Tibial nerve (tissue), 4 donors: ENCODE data around the gene RAB11FIP4. TPM values are rescaled to one million over a fixed set of nuclear protein-coding genes. Genes with fewer than 3 reads are reported as not detected.

Experiments
- DNase-seq, 2 donors: peaks; one replicate each; pipeline ENCODE4 v3.0.0-alpha.2; 2019; ENCODE audit warnings: low spot score in 2 of 2
- H3K27ac ChIP-seq, 4 donors: fragments of 200-600 bp; sonication (generic) in 3 of 4; one replicate each; pipeline ENCODE4 v1.5.1; 2017 to 2019; ENCODE audit warnings: mild to moderate bottlenecking in 1 of 4
- H3K27me3 ChIP-seq, 2 donors: fragments of 200-600 bp; sonication (generic) in 1 of 2; one replicate each; pipeline versions ENCODE4 v1.5.1 to v1.6.0; 2017 to 2019
- H3K36me3 ChIP-seq, 3 donors: fragments of 200-600 bp; sonication (generic); one replicate each; pipeline ENCODE4 v1.5.1; 2018 to 2019
- H3K4me1 ChIP-seq, 4 donors: fragments of 200-600 bp; sonication (generic) in 3 of 4; one replicate each; pipeline ENCODE4 v1.5.1; 2017 to 2019
- H3K4me3 ChIP-seq, 4 donors: fragments of 200-600 bp; sonication (generic) in 3 of 4; one replicate each; pipeline ENCODE4 v1.5.1; 2017 to 2019; ENCODE audit warnings: mild to moderate bottlenecking in 1 of 4, moderate library complexity in 1 of 4
- H3K9me3 ChIP-seq, 4 donors: fragments of 200-600 bp; sonication (generic) in 3 of 4; one replicate each; pipeline ENCODE4 v1.5.1; 2017 to 2019
- EP300 ChIP-seq, 2 donors: sonication (generic); formaldehyde crosslinking; IDR thresholded peaks; one replicate each; pipeline ENCODE4 v1.6.1; 2017; ENCODE audit warnings: antibody characterized with exemption in 2 of 2, mild to moderate bottlenecking in 1 of 2
- POLR2A ChIP-seq, 2 donors: fragments of 450-650 bp; IDR thresholded peaks; one replicate each; pipeline ENCODE4 v1.6.1; 2017; ENCODE audit warnings: antibody characterized with exemption in 2 of 2, mild to moderate bottlenecking in 2 of 2, moderate library complexity in 2 of 2
- WGBS, 2 donors: methylation state at CpG; one replicate each; pipeline ENCODE4 v1.1.5; 2018; 5-methylcytosine and 5-hydroxymethylcytosine counted together
- total RNA-seq, 4 donors: library from RNA; depleted of rRNA; stranded (reverse); fragments of >200 nt; gene quantifications; one replicate each; pipeline ENCODE4 v1.1.0, GENCODE V29; 2016
- TF ChIP-seq, protein P1 (sequence below), 5 experiments: fragments of 200-600 bp in 3 of 5; fragments of 450-650 bp in 2 of 5; sonication (generic) in 3 of 5; IDR thresholded peaks; one replicate each; pipeline ENCODE4 v1.5.1; 2016 to 2019; ENCODE audit warnings: antibody characterized with exemption in 5 of 5, mild to moderate bottlenecking in 3 of 5, moderate library complexity in 2 of 5

The RAB11FIP4 gene
- total RNA-seq, 4 donors from 2014 or later: 2.7 to 6.9 (median 4.1) TPM

DNA sequence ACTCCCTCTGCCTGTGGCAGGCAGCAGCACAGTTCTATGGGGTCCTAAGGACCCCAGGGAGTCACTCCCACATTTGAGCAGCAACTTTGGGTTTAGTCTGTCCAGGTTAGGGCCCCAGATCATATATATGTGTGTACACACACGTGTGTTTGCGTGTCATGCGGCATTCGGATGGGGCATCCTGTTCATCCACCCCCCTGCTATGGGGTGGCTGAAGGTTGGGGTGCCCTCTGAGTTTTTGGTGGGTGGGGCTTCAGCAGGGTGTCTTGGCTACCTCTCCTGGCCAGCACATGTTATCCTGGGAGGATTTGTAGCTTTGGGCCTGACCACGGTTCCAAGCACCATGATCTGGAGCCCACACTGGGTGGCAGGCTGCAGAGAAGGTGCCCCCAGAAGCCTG lies 100.7 kb downstream of the RAB11FIP4 start:
- Histone ChIP-seq H3K9me3 (no peaks in the 10 kb centered on the region), H3K27ac (no peak overlapping the region), H3K4me1 (peaks cover 0 to 42% (median 21%) of the 10 kb centered on the region in 4 donors), H3K4me3 (no peak overlapping the region), H3K36me3 (no peaks in the 10 kb centered on the region), H3K27me3 (peaks cover 0 to 10% of the 10 kb centered on the region in 2 donors)
- DNase-seq: no peak
- TF ChIP-seq, protein P1, sequence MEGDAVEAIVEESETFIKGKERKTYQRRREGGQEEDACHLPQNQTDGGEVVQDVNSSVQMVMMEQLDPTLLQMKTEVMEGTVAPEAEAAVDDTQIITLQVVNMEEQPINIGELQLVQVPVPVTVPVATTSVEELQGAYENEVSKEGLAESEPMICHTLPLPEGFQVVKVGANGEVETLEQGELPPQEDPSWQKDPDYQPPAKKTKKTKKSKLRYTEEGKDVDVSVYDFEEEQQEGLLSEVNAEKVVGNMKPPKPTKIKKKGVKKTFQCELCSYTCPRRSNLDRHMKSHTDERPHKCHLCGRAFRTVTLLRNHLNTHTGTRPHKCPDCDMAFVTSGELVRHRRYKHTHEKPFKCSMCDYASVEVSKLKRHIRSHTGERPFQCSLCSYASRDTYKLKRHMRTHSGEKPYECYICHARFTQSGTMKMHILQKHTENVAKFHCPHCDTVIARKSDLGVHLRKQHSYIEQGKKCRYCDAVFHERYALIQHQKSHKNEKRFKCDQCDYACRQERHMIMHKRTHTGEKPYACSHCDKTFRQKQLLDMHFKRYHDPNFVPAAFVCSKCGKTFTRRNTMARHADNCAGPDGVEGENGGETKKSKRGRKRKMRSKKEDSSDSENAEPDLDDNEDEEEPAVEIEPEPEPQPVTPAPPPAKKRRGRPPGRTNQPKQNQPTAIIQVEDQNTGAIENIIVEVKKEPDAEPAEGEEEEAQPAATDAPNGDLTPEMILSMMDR (IDR thresholded peaks at IDR 0.05): no peak
- TF ChIP-seq POLR2A (IDR thresholded peaks at IDR 0.05): no peak
- no peak for TF ChIP-seq EP300 (IDR thresholded peaks at IDR 0.05)
- 92 to 97% methylated on average over 5 of the region's 5 CpGs for WGBS, 2 donors

DNA sequence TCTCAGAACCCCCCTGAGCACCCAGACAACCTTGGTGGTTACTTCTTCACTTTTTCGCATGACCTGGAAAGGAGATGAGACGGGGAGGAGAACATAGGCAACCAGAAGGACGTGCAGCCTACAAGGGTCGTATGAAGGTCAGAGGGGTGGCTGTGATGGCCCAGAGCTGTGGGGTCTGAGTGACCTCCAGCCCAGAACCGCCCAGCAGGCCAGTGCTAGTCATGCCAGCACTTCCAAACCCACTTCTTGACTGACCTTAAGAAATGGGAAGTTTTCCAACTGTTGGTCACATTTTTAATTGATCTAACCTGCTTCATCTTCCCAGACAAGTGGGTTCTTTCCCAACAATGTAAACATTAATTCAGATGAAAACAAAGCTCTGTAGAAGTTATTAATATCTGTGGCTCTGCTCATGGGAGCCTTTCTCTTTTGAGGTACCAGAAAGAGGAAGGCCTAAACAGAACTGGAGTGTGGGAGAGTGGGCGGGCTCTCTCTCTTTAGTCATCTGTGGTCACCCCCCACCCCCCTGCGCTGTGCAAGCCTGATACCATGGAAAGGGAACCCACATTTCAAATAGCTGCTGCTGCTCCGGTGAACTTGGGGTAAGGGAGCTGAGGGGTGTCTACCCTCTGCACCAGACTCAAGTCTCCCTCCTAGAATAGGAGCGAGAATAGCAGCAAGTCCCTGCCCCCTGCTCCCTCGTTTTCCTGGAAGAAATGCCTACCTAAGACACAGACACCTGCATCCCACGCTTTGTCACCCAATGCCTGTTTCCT lies 101.6 kb downstream of the RAB11FIP4 start:
- Histone ChIP-seq H3K27ac (peak overlapping the region in 1 of 4 donors; percentile 74), H3K4me3 (peak overlapping the region in 1 of 4 donors; percentile 3), H3K27me3 (peaks cover 0 to 6% of the 10 kb centered on the region in 2 donors), H3K36me3 (no peaks in the 10 kb centered on the region), H3K9me3 (no peaks in the 10 kb centered on the region), H3K4me1 (peaks cover 0 to 42% (median 16%) of the 10 kb centered on the region in 4 donors)
- TF ChIP-seq POLR2A (IDR thresholded peaks at IDR 0.05) (no peak), EP300 (IDR thresholded peaks at IDR 0.05) (no peak)
- TF ChIP-seq, protein P1 (IDR thresholded peaks at IDR 0.05): no peak
- peak in 1 of 2 donors; percentile 38 for DNase-seq
- 70 to 80% methylated on average over 11 of the region's 11 CpGs for WGBS, 2 donors

- Histone ChIP-seq H3K4me1 (peaks cover 0 to 42% (median 11%) of the 10 kb centered on the region in 4 donors), H3K36me3 (no peaks in the 10 kb centered on the region), H3K4me3 (peak overlapping the region in 1 of 4 donors; percentile 3), H3K9me3 (no peaks in the 10 kb centered on the region), H3K27me3 (no peaks in the 10 kb centered on the region), H3K27ac (peak overlapping the region in 1 of 4 donors; percentile 74)
- no peak for TF ChIP-seq EP300 (IDR thresholded peaks at IDR 0.05)
- TF ChIP-seq, protein P1 (IDR thresholded peaks at IDR 0.05): no peak
- no peak for TF ChIP-seq POLR2A (IDR thresholded peaks at IDR 0.05)
- DNase-seq: no peak
- 82 to 87% methylated on average over 9 of the region's 9 CpGs for WGBS, 2 donors
These were observed 102.2 kb downstream of the RAB11FIP4 start for GRCh38 chr17:31493656-31494155.

- no peaks in the 10 kb centered on the region for H3K36me3 ChIP-seq
- H3K27me3 ChIP-seq: no peaks in the 10 kb centered on the region
- TF ChIP-seq POLR2A (IDR thresholded peaks at IDR 0.05) (no peak), EP300 (IDR thresholded peaks at IDR 0.05) (no peak)
- TF ChIP-seq, protein P1 (IDR thresholded peaks at IDR 0.05): no peak
- WGBS, 2 donors: 71 to 79% methylated on average over 12 of the region's 12 CpGs
- H3K27ac ChIP-seq: peak overlapping the region in 1 of 4 donors; percentile 74
- no peak overlapping the region for H3K4me3 ChIP-seq
- DNase-seq: no peak
- H3K9me3 ChIP-seq: no peaks in the 10 kb centered on the region
- peaks cover 0 to 35% (median 10%) of the 10 kb centered on the region in 4 donors for H3K4me1 ChIP-seq
These were observed 103.0 kb downstream of the RAB11FIP4 start for GRCh38 chr17:31494259-31495021.
